ENCODE results near the gene NRIP2.

- no peak for TF ChIP-seq FOXA1 (IDR thresholded peaks at IDR 0.05)
- no peak for TF ChIP-seq L3MBTL2 (conservative IDR thresholded peaks at IDR 0.05)
- no peak for TF ChIP-seq SP1 (IDR thresholded peaks at IDR 0.05)
- no peak for TF ChIP-seq ELF4 (IDR thresholded peaks at IDR 0.05)
- TF ChIP-seq FOXM1 (IDR thresholded peaks at IDR 0.05; ENCODE audit: borderline replicate concordance) = no peak
- no peak for TF ChIP-seq CTBP1 (IDR thresholded peaks at IDR 0.05; ENCODE audit: borderline replicate concordance)
- TF ChIP-seq ARNT (IDR thresholded peaks at IDR 0.05) = no peak
- no peak for TF ChIP-seq ZNF384 (IDR thresholded peaks at IDR 0.05)
- TF ChIP-seq SUZ12 (IDR thresholded peaks at IDR 0.05) = no peak
Measured at GRCh38 chr12:2820432-2820831, 14.4 kb downstream of the NRIP2 start.
